GM12875 (cell line): ENCODE data around the gene LEMD1.
"Not testable (repeated sequence)": the region's sequence is repeated elsewhere in the genome, so short reads cannot be mapped to it uniquely, and the experiment has no call there.

Experiments
- H3K4me3 ChIP-seq: one replicate; pipeline ENCODE4 v1.5.1; 2011; ENCODE audit warnings: low read depth, low read length, control low read depth
- CTCF ChIP-seq: IDR thresholded peaks from 2 replicates; pipeline ENCODE4 v1.5.1; 2011; ENCODE audit warnings: low read depth, mild to moderate bottlenecking, control low read depth, inconsistent platforms, low read length, moderate library complexity, borderline replicate concordance; ENCODE audit not compliant: insufficient read depth

Gene LEMD1

GRCh38 chr1:205416322-205416721 lies 5.5 kb downstream of the LEMD1 start:
- H3K4me3 ChIP-seq = no peak overlapping the region
- no peak for TF ChIP-seq CTCF

GRCh38 chr1:205410581-205411298 lies 11.1 kb downstream of the LEMD1 start:
- no peak for TF ChIP-seq CTCF

GRCh38 chr1:205407970-205408369 lies 13.9 kb downstream of the LEMD1 start:
- no peak overlapping the region for H3K4me3 ChIP-seq
- TF ChIP-seq CTCF = no peak

More at GRCh38 chr1:205410581-205411298, 11.1 kb downstream of the LEMD1 start:
- H3K4me3 ChIP-seq = no peak overlapping the region

GRCh38 chr1:205406252-205406651 lies 15.6 kb downstream of the LEMD1 start:
- not testable (repeated sequence) for H3K4me3 ChIP-seq

GRCh38 chr1:205404484-205404883 lies 17.4 kb downstream of the LEMD1 start:
- H3K4me3 ChIP-seq = not testable (repeated sequence)

GRCh38 chr1:205398586-205398985 lies 23.3 kb downstream of the LEMD1 start:
- no peak overlapping the region for H3K4me3 ChIP-seq
- TF ChIP-seq CTCF = no peak

GRCh38 chr1:205396967-205397616 lies 24.8 kb downstream of the LEMD1 start:
- H3K4me3 ChIP-seq = no peak overlapping the region
- peak; percentile 38; the same call in 1 of the 2 replicates for TF ChIP-seq CTCF

- H3K4me3 ChIP-seq = no peak overlapping the region
- TF ChIP-seq CTCF = no peak
Measured at GRCh38 chr1:205395616-205396015, 26.2 kb downstream of the LEMD1 start.
